HepG2 (cell line): ENCODE data around the gene CLDN20.

ENCODE experiments used
- CHD4 ChIP-seq: fragments of 200-600 bp; sonication (generic); IDR thresholded peaks from 2 replicates; pipeline ENCODE4 v1.7.0; 2017; ENCODE audit warnings: mild to moderate bottlenecking, low read length, borderline replicate concordance
- EHMT2 ChIP-seq: fragments of 200-600 bp; sonication (generic); IDR thresholded peaks from 2 replicates; pipeline ENCODE4 v1.7.0; 2017; ENCODE audit warnings: antibody characterized with exemption, low read depth, low read length, borderline replicate concordance
- EP300 ChIP-seq, 3 experiments: sonication (generic) in 1 of 3; formaldehyde crosslinking in 1 of 3; IDR thresholded peaks; 2 replicates each; pipeline versions ENCODE4 v1.5.1 to v1.6.1; 2011 to 2020; ENCODE audit warnings: low read depth in 2 of 3, low read length in 2 of 3, borderline replicate concordance in 1 of 3, improper control_type of control experiment in 1 of 3, mild to moderate bottlenecking in 1 of 3, missing genetic modification reagents in 1 of 3, moderate library complexity in 1 of 3
- KLF16 ChIP-seq, 2 experiments: sonication (generic) in 1 of 2; formaldehyde crosslinking in 1 of 2; IDR thresholded peaks; 2 replicates each; pipeline versions ENCODE4 v1.6.1 to v1.8.0; 2016 to 2023; ENCODE audit warnings: missing genetic modification reagents in 2 of 2, missing compliant biosample characterization in 1 of 2
- MZF1 ChIP-seq: sonication (generic); formaldehyde crosslinking; IDR thresholded peaks from 2 replicates; pipeline ENCODE4 v1.8.1; 2023; ENCODE audit warnings: mild to moderate bottlenecking, missing genetic modification reagents, borderline replicate concordance
- RFXANK ChIP-seq: IDR thresholded peaks from 2 replicates; pipeline ENCODE4 v1.6.1; 2016
- YY1 ChIP-seq: IDR thresholded peaks from 2 replicates; pipeline ENCODE4 v1.6.1; 2011; ENCODE audit warnings: low read length, low read depth, moderate library complexity, mild to moderate bottlenecking; ENCODE audit not compliant: insufficient read depth, insufficient replicate concordance
- ZNF207 ChIP-seq: fragments of 450-650 bp; IDR thresholded peaks from 2 replicates; pipeline ENCODE4 v1.6.1; 2016; ENCODE audit warnings: antibody characterized with exemption, borderline replicate concordance
- ZNF24 ChIP-seq: fragments of 450-650 bp; IDR thresholded peaks from 2 replicates; pipeline ENCODE4 v1.6.1; 2017; ENCODE audit warnings: antibody characterized with exemption, mild to moderate bottlenecking
- ZNF337 ChIP-seq: sonication (generic); formaldehyde crosslinking; IDR thresholded peaks from 2 replicates; pipeline ENCODE4 v1.5.1; 2020; ENCODE audit warnings: missing genetic modification reagents, low read depth, mild to moderate bottlenecking, borderline replicate concordance
- ZNF558 ChIP-seq: sonication (generic); formaldehyde crosslinking; IDR thresholded peaks from 2 replicates; pipeline ENCODE4 v1.9.0; 2022; ENCODE audit warnings: mild to moderate bottlenecking, missing genetic modification reagents, borderline replicate concordance
- TF ChIP-seq, protein P1 (sequence below): sonication (generic); formaldehyde crosslinking; conservative IDR thresholded peaks from 2 replicates; pipeline ENCODE4 v1.4.0; 2020; ENCODE audit warnings: missing genetic modification reagents
- TF ChIP-seq, protein P2 (sequence below): sonication (generic); formaldehyde crosslinking; IDR thresholded peaks from 2 replicates; pipeline ENCODE4 v1.5.0; 2020; ENCODE audit warnings: mild to moderate bottlenecking, missing genetic modification reagents, moderate library complexity

DNA sequence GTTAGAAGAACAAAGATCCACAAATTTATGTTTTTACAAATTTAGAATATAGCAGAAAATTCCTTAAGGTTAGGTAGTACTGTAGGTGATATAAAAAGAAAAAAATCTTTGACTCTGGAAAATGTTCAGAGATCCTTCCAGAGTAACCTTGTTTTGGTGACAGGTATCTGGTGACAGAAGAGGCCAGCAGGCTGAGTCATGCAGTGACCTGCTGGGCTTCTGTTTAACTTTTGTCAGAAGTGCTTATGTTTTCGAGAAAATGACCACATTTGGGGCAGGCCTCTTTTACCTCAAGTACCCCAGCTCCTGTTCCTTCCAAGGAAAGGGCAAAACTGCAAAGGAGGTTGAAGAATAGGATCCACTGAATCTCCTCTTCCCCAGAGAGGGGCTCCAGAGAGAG is 10.5 kb upstream of the CLDN20 start:
- TF ChIP-seq, protein P1, sequence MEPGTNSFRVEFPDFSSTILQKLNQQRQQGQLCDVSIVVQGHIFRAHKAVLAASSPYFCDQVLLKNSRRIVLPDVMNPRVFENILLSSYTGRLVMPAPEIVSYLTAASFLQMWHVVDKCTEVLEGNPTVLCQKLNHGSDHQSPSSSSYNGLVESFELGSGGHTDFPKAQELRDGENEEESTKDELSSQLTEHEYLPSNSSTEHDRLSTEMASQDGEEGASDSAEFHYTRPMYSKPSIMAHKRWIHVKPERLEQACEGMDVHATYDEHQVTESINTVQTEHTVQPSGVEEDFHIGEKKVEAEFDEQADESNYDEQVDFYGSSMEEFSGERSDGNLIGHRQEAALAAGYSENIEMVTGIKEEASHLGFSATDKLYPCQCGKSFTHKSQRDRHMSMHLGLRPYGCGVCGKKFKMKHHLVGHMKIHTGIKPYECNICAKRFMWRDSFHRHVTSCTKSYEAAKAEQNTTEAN (CRISPR knock-in tag), result no peak
- TF ChIP-seq, protein P2, sequence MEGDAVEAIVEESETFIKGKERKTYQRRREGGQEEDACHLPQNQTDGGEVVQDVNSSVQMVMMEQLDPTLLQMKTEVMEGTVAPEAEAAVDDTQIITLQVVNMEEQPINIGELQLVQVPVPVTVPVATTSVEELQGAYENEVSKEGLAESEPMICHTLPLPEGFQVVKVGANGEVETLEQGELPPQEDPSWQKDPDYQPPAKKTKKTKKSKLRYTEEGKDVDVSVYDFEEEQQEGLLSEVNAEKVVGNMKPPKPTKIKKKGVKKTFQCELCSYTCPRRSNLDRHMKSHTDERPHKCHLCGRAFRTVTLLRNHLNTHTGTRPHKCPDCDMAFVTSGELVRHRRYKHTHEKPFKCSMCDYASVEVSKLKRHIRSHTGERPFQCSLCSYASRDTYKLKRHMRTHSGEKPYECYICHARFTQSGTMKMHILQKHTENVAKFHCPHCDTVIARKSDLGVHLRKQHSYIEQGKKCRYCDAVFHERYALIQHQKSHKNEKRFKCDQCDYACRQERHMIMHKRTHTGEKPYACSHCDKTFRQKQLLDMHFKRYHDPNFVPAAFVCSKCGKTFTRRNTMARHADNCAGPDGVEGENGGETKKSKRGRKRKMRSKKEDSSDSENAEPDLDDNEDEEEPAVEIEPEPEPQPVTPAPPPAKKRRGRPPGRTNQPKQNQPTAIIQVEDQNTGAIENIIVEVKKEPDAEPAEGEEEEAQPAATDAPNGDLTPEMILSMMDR, result no peak
- TF ChIP-seq ZNF207 (no peak), ZNF24 (no peak), EP300 (IDR thresholded peaks at IDR 0.05; ENCODE audit: low read depth in 2 of 2, low read length in 2 of 2) (no peak), EP300 (CRISPR knock-in tag; IDR thresholded peaks at IDR 0.05; ENCODE audit: borderline replicate concordance) (no peak), EHMT2 (no peak), ZNF558 (CRISPR knock-in tag) (no peak), RFXANK (CRISPR knock-in tag) (no peak), ZNF337 (CRISPR knock-in tag) (no peak), YY1 (no peak), KLF16 (CRISPR knock-in tag; IDR thresholded peaks at IDR 0.05) (no peak), CHD4 (no peak), MZF1 (CRISPR knock-in tag) (no peak)
